Fibroblast of the aortic adventitia (primary cell): ENCODE results near the gene ENOPH1. TPM values are rescaled to one million over a fixed set of nuclear protein-coding genes. Genes with fewer than 3 reads are reported as not detected.
"Not testable (repeated sequence)": the region's sequence is repeated elsewhere in the genome, so short reads cannot be mapped to it uniquely, and the experiment has no call there.

Experiments used
- DNase-seq: peaks from one replicate; pipeline ENCODE4 v3.0.0-alpha.2; 2010; ENCODE audit warnings: low read depth
- H3K4me3 ChIP-seq: 2 replicates; pipeline ENCODE4 v1.5.1; 2011; ENCODE audit warnings: low read depth, mild to moderate bottlenecking, control low read depth, low read length, moderate library complexity
- CTCF ChIP-seq: IDR thresholded peaks from 2 replicates; pipeline ENCODE4 v1.5.1; 2011; ENCODE audit warnings: mild to moderate bottlenecking, low read length, control low read depth, inconsistent platforms; ENCODE audit not compliant: insufficient read depth
- total RNA-seq: library from RNA; depleted of rRNA; stranded (reverse); fragments of >200 nt; gene quantifications from 2 replicates; pipeline ENCODE4 v1.2.3, GENCODE V29; 2012; ENCODE audit warnings: low replicate concordance

Gene ENOPH1
- total RNA-seq, 1 donor = 42.2 TPM

- no peak overlapping the region for H3K4me3 ChIP-seq
- no peak for DNase-seq
- TF ChIP-seq CTCF = no peak
Measured at GRCh38 chr4:82394896-82395295, 35.5 kb upstream of the ENOPH1 start.

GRCh38 chr4:82397527-82397926 lies 32.9 kb upstream of the ENOPH1 start:
- TF ChIP-seq CTCF = no peak
- no peak overlapping the region for H3K4me3 ChIP-seq
- DNase-seq = no peak

GRCh38 chr4:82398263-82398662 lies 32.1 kb upstream of the ENOPH1 start:
- no peak for TF ChIP-seq CTCF
- DNase-seq = no peak
- H3K4me3 ChIP-seq = no peak overlapping the region

- no peak for TF ChIP-seq CTCF
Measured at GRCh38 chr4:82401600-82401999, 28.8 kb upstream of the ENOPH1 start.

GRCh38 chr4:82402196-82402775 lies 28.1 kb upstream of the ENOPH1 start:
- no peak for DNase-seq
- no peak overlapping the region for H3K4me3 ChIP-seq
- TF ChIP-seq CTCF = no peak

More at GRCh38 chr4:82401600-82401999, 28.8 kb upstream of the ENOPH1 start:
- DNase-seq = no peak
- no peak overlapping the region for H3K4me3 ChIP-seq

- TF ChIP-seq CTCF = no peak
- DNase-seq = peak; percentile 46
- H3K4me3 ChIP-seq = no peak overlapping the region
Measured at GRCh38 chr4:82403725-82404124, 26.7 kb upstream of the ENOPH1 start.

- H3K4me3 ChIP-seq, DNase-seq: not testable (repeated sequence)
Measured at GRCh38 chr4:82415061-82415460, 15.3 kb upstream of the ENOPH1 start.
